Activated CD4-positive, CD25-positive, alpha-beta regulatory T cell (primary cell): Measurements from ENCODE around the gene ALKAL2.
A peak's percentile ranks its signal among the peaks of the same experiment; 100 is the strongest.

ENCODE experiments used
- DNase-seq, 4 experiments: peaks; one replicate each; lab custom pipeline; 2025; lab: John Stamatoyannopoulos, UW

ALKAL2 gene

GRCh38 chr2:290090-290722 lies 2.3 kb upstream of the ALKAL2 start:
- peak in 2 of 4 experiments; percentile 9 to 11 for DNase-seq

- peak in 1 of 4 experiments; percentile 8 for DNase-seq
Measured at GRCh38 chr2:289362-290089, 1.6 kb upstream of the ALKAL2 start.

- DNase-seq = no peak
Measured at GRCh38 chr2:288758-289361, 969 bp upstream of the ALKAL2 start.

- DNase-seq = no peak
Measured at GRCh38 chr2:287471-287885, 413 bp downstream of the ALKAL2 start.

- no peak for DNase-seq
Measured at GRCh38 chr2:286774-287392, 1.0 kb downstream of the ALKAL2 start.

- DNase-seq = no peak
Measured at GRCh38 chr2:286035-286434, 1.9 kb downstream of the ALKAL2 start.

GRCh38 chr2:285531-285930 lies 2.4 kb downstream of the ALKAL2 start:
- DNase-seq = no peak

- DNase-seq = no peak
Measured at GRCh38 chr2:284896-285492, 2.9 kb downstream of the ALKAL2 start.

- DNase-seq = no peak
Measured at GRCh38 chr2:283996-284794, 3.7 kb downstream of the ALKAL2 start.

- no peak for DNase-seq
Measured at GRCh38 chr2:282371-283263, 5.3 kb downstream of the ALKAL2 start.

GRCh38 chr2:281381-281780 lies 6.5 kb downstream of the ALKAL2 start:
- no peak for DNase-seq

GRCh38 chr2:280650-281110 lies 7.2 kb downstream of the ALKAL2 start:
- DNase-seq = no peak

GRCh38 chr2:279956-280649 lies 7.8 kb downstream of the ALKAL2 start:
- no peak for DNase-seq

GRCh38 chr2:279366-279765 lies 8.5 kb downstream of the ALKAL2 start:
- DNase-seq = no peak

- no peak for DNase-seq
Measured at GRCh38 chr2:278927-279320, 9.0 kb downstream of the ALKAL2 start.

GRCh38 chr2:278312-278926 lies 9.5 kb downstream of the ALKAL2 start:
- DNase-seq = no peak

- no peak for DNase-seq
Measured at GRCh38 chr2:275466-275865, 12.4 kb downstream of the ALKAL2 start.

- no peak for DNase-seq
Measured at GRCh38 chr2:274503-274902, 13.4 kb downstream of the ALKAL2 start.

- DNase-seq = no peak
Measured at GRCh38 chr2:273333-273732, 14.6 kb downstream of the ALKAL2 start.
